Fibroblast of skin of abdomen (primary cell): ENCODE data around the gene DAPK3.
"Not testable (repeated sequence)": the region's sequence is repeated elsewhere in the genome, so short reads cannot be mapped to it uniquely, and the experiment has no call there.

Experiments used
- DNase-seq: peaks from one replicate; pipeline ENCODE4 v3.0.0-alpha.2; 2013

The DAPK3 gene

GRCh38 chr19:3952755-3953276 lies 18.1 kb downstream of the DAPK3 start:
- DNase-seq: not testable (repeated sequence)

- no peak for DNase-seq
These were observed 19.7 kb downstream of the DAPK3 start for GRCh38 chr19:3950871-3951861.

- DNase-seq: no peak
These were observed 20.7 kb downstream of the DAPK3 start for GRCh38 chr19:3949997-3950859.

GRCh38 chr19:3949294-3949693 lies 21.6 kb downstream of the DAPK3 start:
- DNase-seq: no peak

GRCh38 chr19:3947316-3947933 lies 23.5 kb downstream of the DAPK3 start:
- not testable (repeated sequence) for DNase-seq

GRCh38 chr19:3945838-3946237 lies 25.1 kb downstream of the DAPK3 start:
- no peak for DNase-seq

- no peak for DNase-seq
These were observed 26.7 kb downstream of the DAPK3 start for GRCh38 chr19:3944018-3944721.

- DNase-seq: no peak
These were observed 28.0 kb downstream of the DAPK3 start for GRCh38 chr19:3942790-3943409.

- DNase-seq: not testable (repeated sequence)
These were observed 32.5 kb downstream of the DAPK3 start for GRCh38 chr19:3938300-3938950.

GRCh38 chr19:3936506-3937442 lies 34.1 kb downstream of the DAPK3 start:
- no peak for DNase-seq

GRCh38 chr19:3932931-3933810 lies 37.7 kb downstream of the DAPK3 start, which contains the start of gene NMRK2:
Gene NMRK2 (plus strand): TSS chr19:3933069. CDS start chr19:3933672, 603 bp downstream.
- no peak for DNase-seq

- DNase-seq: no peak
These were observed 39.9 kb downstream of the DAPK3 start for GRCh38 chr19:3931041-3931440.

GRCh38 chr19:3923912-3924311 lies 47.0 kb downstream of the DAPK3 start:
- no peak for DNase-seq

- no peak for DNase-seq
These were observed 47.7 kb downstream of the DAPK3 start for GRCh38 chr19:3923096-3923758.

GRCh38 chr19:3919793-3920192 lies 51.1 kb downstream of the DAPK3 start:
- DNase-seq: no peak

GRCh38 chr19:3916033-3916432 lies 54.9 kb downstream of the DAPK3 start:
- DNase-seq: no peak

GRCh38 chr19:3914199-3914598 lies 56.7 kb downstream of the DAPK3 start:
- DNase-seq: no peak

- no peak for DNase-seq
These were observed 60.8 kb downstream of the DAPK3 start for GRCh38 chr19:3910105-3910504.
